GM12891 (cell line): Measurements from ENCODE around the gene TSEN54.

Source experiments
- DNase-seq: peaks from one replicate; pipeline ENCODE4 v3.0.0; 2011; ENCODE audit warnings: low spot score; ENCODE audit not compliant: insufficient read length
- FAIRE-seq: peaks from 2 replicates; lab custom pipeline; 2011; peaks lifted over from hg19 to GRCh38; lab: Jason Lieb, UNC
- PAX5 ChIP-seq: IDR thresholded peaks from 2 replicates; pipeline ENCODE4 v1.6.1; 2011; ENCODE audit warnings: low read length, moderate library complexity, mild to moderate bottlenecking; ENCODE audit not compliant: insufficient read depth, severe bottlenecking
- POLR2A ChIP-seq: IDR thresholded peaks from 2 replicates; pipeline ENCODE4 v1.6.1; 2011; ENCODE audit warnings: low read depth, low read length, control low read depth
- POLR2AphosphoS5 ChIP-seq: IDR thresholded peaks from 2 replicates; pipeline ENCODE4 v1.6.1; 2011; ENCODE audit warnings: low read depth, low read length, control low read depth
- POU2F2 ChIP-seq: IDR thresholded peaks from 2 replicates; pipeline ENCODE4 v1.6.1; 2011; ENCODE audit warnings: low read depth, mild to moderate bottlenecking, control low read depth, low read length, moderate library complexity
- SPI1 ChIP-seq: IDR thresholded peaks from 2 replicates; pipeline ENCODE4 v1.6.1; 2011; ENCODE audit warnings: low read depth, low read length, control low read depth
- TAF1 ChIP-seq: IDR thresholded peaks from 2 replicates; pipeline ENCODE4 v1.6.1; 2011; ENCODE audit warnings: low read depth, low read length, control low read depth

TSEN54 gene

GRCh38 chr17:75511270-75511609 is 5.1 kb upstream of the TSEN54 start:
- FAIRE-seq: no peak
- no peak for DNase-seq

GRCh38 chr17:75511610-75512575 is 4.4 kb upstream of the TSEN54 start:
- TF ChIP-seq POLR2AphosphoS5 (no peak), PAX5 (no peak), POU2F2 (no peak), SPI1 (no peak), POLR2A (no peak), TAF1 (no peak)
- DNase-seq (no peak), FAIRE-seq (no peak)

More at GRCh38 chr17:75511270-75511609, 5.1 kb upstream of the TSEN54 start:
- TF ChIP-seq POLR2AphosphoS5: no peak
- no peak for TF ChIP-seq PAX5
- no peak for TF ChIP-seq POU2F2
- no peak for TF ChIP-seq SPI1
- no peak for TF ChIP-seq POLR2A
- TF ChIP-seq TAF1: no peak

- TF ChIP-seq POLR2A (no peak), PAX5 (no peak), TAF1 (no peak), SPI1 (no peak), POU2F2 (no peak), POLR2AphosphoS5 (no peak)
- DNase-seq (no peak), FAIRE-seq (no peak)
Observed at GRCh38 chr17:75512926-75513640, 3.2 kb upstream of the TSEN54 start.

DNA sequence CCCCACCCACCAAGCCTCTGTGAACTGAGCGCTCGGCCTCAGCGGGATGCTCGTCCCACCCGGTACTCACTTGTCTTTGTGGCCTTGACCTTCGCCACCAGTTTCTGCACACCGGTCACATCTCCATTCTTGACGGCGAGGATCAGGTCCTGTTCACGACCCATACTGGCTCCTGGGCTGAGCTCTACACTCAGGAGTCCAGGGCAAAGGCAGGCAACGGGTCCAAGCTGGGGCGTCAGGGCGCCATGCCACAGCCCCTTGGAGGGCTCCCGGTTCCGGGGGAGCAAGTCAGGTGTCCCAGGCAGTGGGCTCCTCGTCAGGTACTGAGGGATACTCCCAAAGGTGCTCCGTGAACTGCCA is 2.7 kb upstream of the TSEN54 start:
- TF ChIP-seq POLR2AphosphoS5 (no peak), POU2F2 (no peak)
- no peak for DNase-seq
- no peak for FAIRE-seq

- no peak for FAIRE-seq
Observed at GRCh38 chr17:75514299-75514918, 1.9 kb upstream of the TSEN54 start.

DNA sequence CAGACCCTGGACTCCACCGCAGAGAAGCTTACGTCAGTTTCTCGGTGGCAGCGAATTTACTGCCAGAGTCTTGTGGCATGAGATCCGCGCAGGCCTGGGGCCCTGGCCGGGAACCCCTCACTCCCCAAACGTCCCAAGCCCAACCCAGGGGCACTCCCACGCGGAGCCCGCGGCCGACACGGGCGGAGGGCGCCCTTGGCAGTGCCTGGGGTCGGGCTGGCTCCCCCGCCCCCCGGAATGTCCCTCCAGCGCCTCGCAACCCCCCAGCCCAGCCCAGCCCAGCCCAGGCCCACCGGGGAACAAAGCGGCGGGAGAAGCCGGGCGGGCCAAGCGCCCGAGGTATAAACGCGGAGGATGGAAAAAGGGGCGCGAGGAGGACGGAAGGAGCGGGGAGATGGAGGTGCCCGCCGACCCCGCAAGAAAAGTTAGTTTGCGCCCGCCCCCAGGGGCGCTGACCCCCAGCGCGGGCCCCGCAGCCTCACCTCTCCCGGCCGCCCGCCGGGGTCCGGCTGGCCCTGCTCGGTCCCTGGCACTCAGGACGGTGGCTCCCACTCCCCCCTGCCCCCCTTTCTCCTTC is 1.3 kb upstream of the TSEN54 start:
- TF ChIP-seq SPI1 (no peak), TAF1 (no peak), POLR2AphosphoS5 (no peak), POU2F2 (no peak), PAX5 (no peak), POLR2A (no peak)
- no peak for DNase-seq
- FAIRE-seq: no peak

More at GRCh38 chr17:75514299-75514918, 1.9 kb upstream of the TSEN54 start:
- no peak for DNase-seq
- TF ChIP-seq POU2F2: no peak
- TF ChIP-seq POLR2AphosphoS5: no peak
- TF ChIP-seq PAX5: no peak
- TF ChIP-seq SPI1: no peak
- no peak for TF ChIP-seq POLR2A
- no peak for TF ChIP-seq TAF1

DNA sequence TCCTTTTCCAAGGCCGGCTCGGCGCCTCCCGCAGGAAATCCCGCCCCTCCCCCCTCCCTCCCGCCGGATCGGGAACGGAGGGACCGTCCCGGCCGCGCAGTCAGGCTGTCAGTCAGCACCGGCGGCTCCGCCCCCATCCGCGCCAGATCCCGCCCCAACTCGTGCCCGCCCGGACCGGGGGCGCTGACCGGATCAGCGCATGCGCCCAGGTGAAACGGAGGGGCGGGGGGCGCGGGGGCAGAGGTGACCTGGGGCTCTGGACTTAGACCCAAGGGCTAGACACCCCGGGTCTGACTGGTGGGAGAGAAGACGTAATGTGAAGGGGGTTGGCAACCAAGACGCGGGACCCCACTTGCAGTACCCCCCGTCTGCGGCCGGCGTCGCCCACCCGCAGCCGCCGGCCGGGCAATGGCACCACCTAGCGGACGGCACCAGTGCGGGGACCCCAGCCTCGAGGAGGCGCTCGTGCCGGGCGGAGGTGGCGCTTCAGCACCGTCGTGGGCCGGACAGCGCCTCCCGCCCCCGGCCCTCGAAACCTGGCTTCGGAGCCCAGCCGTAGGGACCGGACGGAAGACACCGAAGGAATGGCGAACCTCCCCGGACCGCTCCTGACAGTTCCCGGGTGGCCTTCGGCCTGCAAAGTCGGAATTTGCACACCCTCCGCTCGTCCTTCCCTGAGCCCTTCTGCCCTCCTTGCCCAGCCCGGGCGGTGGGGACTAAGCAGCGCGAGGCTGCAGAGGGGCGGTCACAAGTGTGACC is 653 bp upstream of the TSEN54 start, which contains the start of gene CASKIN2:
Gene CASKIN2 (minus strand): TSS at position 42 of the 759 bp plus-strand sequence. CDS start 1,733 bp downstream, outside the sequence.
- peak; percentile 90 for FAIRE-seq
- peak; percentile 93 for DNase-seq
- TF ChIP-seq SPI1 (no peak), PAX5 (peak; percentile 22), POLR2AphosphoS5 (no peak), TAF1 (no peak), POLR2A (no peak), POU2F2 (peak; percentile 57; the same call in 1 of the 2 replicates)

GRCh38 chr17:75516619-75517296 is 430 bp downstream of the TSEN54 start:
- TF ChIP-seq PAX5 (no peak), POLR2A (no peak), TAF1 (no peak), POU2F2 (no peak)
- peak; percentile 63 for FAIRE-seq

More at GRCh38 chr17:75516619-75517296, 430 bp downstream of the TSEN54 start:
- no peak for DNase-seq
